HepG2 (cell line): ENCODE results near the gene LRR1. TPM values are rescaled to one million over a fixed set of nuclear protein-coding genes. Genes with fewer than 3 reads are reported as not detected.

Experiments used
- ELF4 ChIP-seq: sonication (generic); formaldehyde crosslinking; IDR thresholded peaks from 2 replicates; pipeline ENCODE4 v1.5.0; 2020; ENCODE audit warnings: missing genetic modification reagents, mild to moderate bottlenecking, moderate library complexity, borderline replicate concordance
- FOXA3 ChIP-seq: IDR thresholded peaks from 2 replicates; pipeline ENCODE4 v1.6.1; 2016; ENCODE audit warnings: missing genetic modification reagents, missing compliant biosample characterization
- KMT2A ChIP-seq: sonication (generic); formaldehyde crosslinking; IDR thresholded peaks from 2 replicates; pipeline ENCODE4 v1.4.0; 2020; ENCODE audit warnings: missing genetic modification reagents
- KMT2B ChIP-seq: IDR thresholded peaks from 2 replicates; pipeline ENCODE4 v1.6.1; 2016; ENCODE audit warnings: missing genetic modification reagents, missing compliant biosample characterization
- NFATC3 ChIP-seq: sonication (generic); formaldehyde crosslinking; IDR thresholded peaks from 2 replicates; pipeline ENCODE4 v1.5.1; 2020; ENCODE audit warnings: mild to moderate bottlenecking, missing genetic modification reagents
- NFIC ChIP-seq: IDR thresholded peaks from 2 replicates; pipeline ENCODE4 v1.6.1; 2012; ENCODE audit warnings: mild to moderate bottlenecking, low read length, inconsistent platforms
- PITX1 ChIP-seq: sonication (generic); formaldehyde crosslinking; IDR thresholded peaks from 2 replicates; pipeline ENCODE4 v1.5.1; 2020; ENCODE audit warnings: mild to moderate bottlenecking, missing genetic modification reagents
- RFXAP ChIP-seq: sonication (generic); formaldehyde crosslinking; IDR thresholded peaks from 2 replicates; pipeline ENCODE4 v1.4.0; 2020; ENCODE audit warnings: missing genetic modification reagents, borderline replicate concordance
- SETDB1 ChIP-seq: sonication (generic); formaldehyde crosslinking; IDR thresholded peaks from 2 replicates; pipeline ENCODE4 v1.5.1; 2020; ENCODE audit warnings: missing genetic modification reagents, mild to moderate bottlenecking, borderline replicate concordance
- STAG1 ChIP-seq: sonication (generic); formaldehyde crosslinking; IDR thresholded peaks from 2 replicates; pipeline ENCODE4 v1.4.0; 2020; ENCODE audit warnings: missing genetic modification reagents
- TCF7 ChIP-seq: sonication (generic); IDR thresholded peaks from 2 replicates; pipeline ENCODE4 v1.6.1; 2016; ENCODE audit warnings: antibody characterized with exemption, low read depth
- TEAD3 ChIP-seq: optimal IDR thresholded peaks from 2 replicates; pipeline ENCODE3; 2016; ENCODE audit warnings: borderline replicate concordance
- TGIF2 ChIP-seq: IDR thresholded peaks from 2 replicates; pipeline ENCODE4 v1.6.1; 2016; ENCODE audit warnings: control low read depth, missing compliant biosample characterization
- THAP11 ChIP-seq: IDR thresholded peaks from 2 replicates; pipeline ENCODE4 v1.6.1; 2016; ENCODE audit warnings: missing biosample characterization, missing genetic modification reagents
- ZNF275 ChIP-seq: sonication (generic); formaldehyde crosslinking; IDR thresholded peaks from 2 replicates; pipeline ENCODE4 v1.8.0; 2022; ENCODE audit warnings: missing genetic modification reagents, mild to moderate bottlenecking, inconsistent platforms, borderline replicate concordance
- ZNF616 ChIP-seq: sonication (generic); formaldehyde crosslinking; IDR thresholded peaks from 2 replicates; pipeline ENCODE4 v1.5.0; 2020; ENCODE audit warnings: low read depth, mild to moderate bottlenecking, missing genetic modification reagents
- ZNF670 ChIP-seq: sonication (generic); formaldehyde crosslinking; IDR thresholded peaks from 2 replicates; pipeline ENCODE4 v1.8.0; 2022; ENCODE audit warnings: mild to moderate bottlenecking, missing genetic modification reagents, borderline replicate concordance
- ZNF746 ChIP-seq: sonication (generic); formaldehyde crosslinking; IDR thresholded peaks from 2 replicates; pipeline ENCODE4 v1.8.0; 2022; ENCODE audit warnings: mild to moderate bottlenecking, missing genetic modification reagents
- ZSCAN31 ChIP-seq: sonication (generic); formaldehyde crosslinking; IDR thresholded peaks from 2 replicates; pipeline ENCODE4 v1.5.0; 2020; ENCODE audit warnings: low read depth, mild to moderate bottlenecking, missing genetic modification reagents
- polyA plus RNA-seq, 8 experiments: library from polyadenylated mRNA; depleted of rRNA in 3 of 8; stranded (reverse) in 7 of 8; unstranded in 1 of 8; fragments of >200 nt; fragmentation: Illumina TruSeq in 4 of 8; extraction: Trizol in 4 of 8; gene quantifications; 2 replicates each; pipeline versions ENCODE4 v1.2.1 to v1.2.3, GENCODE V29; 2011 to 2016; ENCODE audit warnings: low read depth in 4 of 8, missing spikeins in 1 of 8, mixed read lengths in 1 of 8; ENCODE audit not compliant: insufficient read depth in 1 of 8
- total RNA-seq, 5 experiments: library from RNA; depleted of rRNA; stranded (reverse); fragments of >200 nt; fragmentation: Illumina TruSeq; extraction: Trizol; gene quantifications; 2 replicates each; pipeline ENCODE4 v1.2.3, GENCODE V29; 2016; ENCODE audit warnings: low read depth in 1 of 5
- TF ChIP-seq, protein P1 (sequence below): IDR thresholded peaks from 2 replicates; pipeline ENCODE4 v1.6.1; 2016
- TF ChIP-seq, protein P2 (sequence below): sonication (generic); formaldehyde crosslinking; IDR thresholded peaks from 2 replicates; pipeline ENCODE4 v1.5.1; 2020; ENCODE audit warnings: mild to moderate bottlenecking, moderate library complexity, missing genetic modification reagents
- TF ChIP-seq, protein P3 (sequence below): sonication (generic); formaldehyde crosslinking; IDR thresholded peaks from 2 replicates; pipeline ENCODE4 v1.9.0; 2021; ENCODE audit warnings: missing genetic modification reagents, mild to moderate bottlenecking, borderline replicate concordance
- TF ChIP-seq, protein P4 (sequence below): sonication (generic); formaldehyde crosslinking; IDR thresholded peaks from 2 replicates; pipeline ENCODE4 v1.4.0; 2020; ENCODE audit warnings: missing genetic modification reagents

The LRR1 gene
- total and polyA plus RNA-seq, 2 of the 13 experiments (the other 11 are each of a cell fraction or from before 2014, with no cell fraction given): 7.0 to 36.2 TPM

GRCh38 chr14:49585803-49586672 lies 12.7 kb upstream of the LRR1 start, which contains the start of gene RPS29 (continued):
- TF ChIP-seq NFIC (0 out of 2 replicates have a peak, but pooled peaks have one; percentile 26), KMT2A (CRISPR knock-in tag) (peak; percentile 45), ZSCAN31 (CRISPR knock-in tag) (peak; percentile 69; the same call in 1 of the 2 replicates), SETDB1 (CRISPR knock-in tag) (no peak), FOXA3 (CRISPR knock-in tag) (no peak), KMT2B (peak; percentile 72), PITX1 (no peak), TGIF2 (CRISPR knock-in tag) (no peak), ZNF275 (CRISPR knock-in tag) (peak; percentile 45; the same call in 1 of the 2 replicates), STAG1 (CRISPR knock-in tag) (no peak), RFXAP (CRISPR knock-in tag) (peak; percentile 73; the same call in 1 of the 2 replicates), ZNF670 (CRISPR knock-in tag) (peak; percentile 71; the same call in 1 of the 2 replicates), ELF4 (CRISPR knock-in tag) (peak; percentile 69; the same call in 1 of the 2 replicates), ZNF746 (peak; percentile 36; the same call in 1 of the 2 replicates), TCF7 (no peak), TEAD3 (CRISPR knock-in tag) (peak; percentile 35), THAP11 (CRISPR knock-in tag) (peak; percentile 83), ZNF616 (CRISPR knock-in tag) (no peak), NFATC3 (CRISPR knock-in tag) (no peak)
- TF ChIP-seq, protein P1, sequence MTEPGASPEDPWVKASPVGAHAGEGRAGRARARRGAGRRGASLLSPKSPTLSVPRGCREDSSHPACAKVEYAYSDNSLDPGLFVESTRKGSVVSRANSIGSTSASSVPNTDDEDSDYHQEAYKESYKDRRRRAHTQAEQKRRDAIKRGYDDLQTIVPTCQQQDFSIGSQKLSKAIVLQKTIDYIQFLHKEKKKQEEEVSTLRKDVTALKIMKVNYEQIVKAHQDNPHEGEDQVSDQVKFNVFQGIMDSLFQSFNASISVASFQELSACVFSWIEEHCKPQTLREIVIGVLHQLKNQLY (CRISPR knock-in tag): peak; percentile 17; the same call in 1 of the 2 replicates
- TF ChIP-seq, protein P2, sequence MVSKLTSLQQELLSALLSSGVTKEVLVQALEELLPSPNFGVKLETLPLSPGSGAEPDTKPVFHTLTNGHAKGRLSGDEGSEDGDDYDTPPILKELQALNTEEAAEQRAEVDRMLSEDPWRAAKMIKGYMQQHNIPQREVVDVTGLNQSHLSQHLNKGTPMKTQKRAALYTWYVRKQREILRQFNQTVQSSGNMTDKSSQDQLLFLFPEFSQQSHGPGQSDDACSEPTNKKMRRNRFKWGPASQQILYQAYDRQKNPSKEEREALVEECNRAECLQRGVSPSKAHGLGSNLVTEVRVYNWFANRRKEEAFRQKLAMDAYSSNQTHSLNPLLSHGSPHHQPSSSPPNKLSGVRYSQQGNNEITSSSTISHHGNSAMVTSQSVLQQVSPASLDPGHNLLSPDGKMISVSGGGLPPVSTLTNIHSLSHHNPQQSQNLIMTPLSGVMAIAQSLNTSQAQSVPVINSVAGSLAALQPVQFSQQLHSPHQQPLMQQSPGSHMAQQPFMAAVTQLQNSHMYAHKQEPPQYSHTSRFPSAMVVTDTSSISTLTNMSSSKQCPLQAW (CRISPR knock-in tag): peak; percentile 60
- TF ChIP-seq, protein P3, sequence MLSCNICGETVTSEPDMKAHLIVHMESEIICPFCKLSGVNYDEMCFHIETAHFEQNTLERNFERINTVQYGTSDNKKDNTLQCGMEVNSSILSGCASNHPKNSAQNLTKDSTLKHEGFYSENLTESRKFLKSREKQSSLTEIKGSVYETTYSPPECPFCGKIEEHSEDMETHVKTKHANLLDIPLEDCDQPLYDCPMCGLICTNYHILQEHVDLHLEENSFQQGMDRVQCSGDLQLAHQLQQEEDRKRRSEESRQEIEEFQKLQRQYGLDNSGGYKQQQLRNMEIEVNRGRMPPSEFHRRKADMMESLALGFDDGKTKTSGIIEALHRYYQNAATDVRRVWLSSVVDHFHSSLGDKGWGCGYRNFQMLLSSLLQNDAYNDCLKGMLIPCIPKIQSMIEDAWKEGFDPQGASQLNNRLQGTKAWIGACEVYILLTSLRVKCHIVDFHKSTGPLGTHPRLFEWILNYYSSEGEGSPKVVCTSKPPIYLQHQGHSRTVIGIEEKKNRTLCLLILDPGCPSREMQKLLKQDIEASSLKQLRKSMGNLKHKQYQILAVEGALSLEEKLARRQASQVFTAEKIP (CRISPR knock-in tag): no peak
- TF ChIP-seq, protein P4, sequence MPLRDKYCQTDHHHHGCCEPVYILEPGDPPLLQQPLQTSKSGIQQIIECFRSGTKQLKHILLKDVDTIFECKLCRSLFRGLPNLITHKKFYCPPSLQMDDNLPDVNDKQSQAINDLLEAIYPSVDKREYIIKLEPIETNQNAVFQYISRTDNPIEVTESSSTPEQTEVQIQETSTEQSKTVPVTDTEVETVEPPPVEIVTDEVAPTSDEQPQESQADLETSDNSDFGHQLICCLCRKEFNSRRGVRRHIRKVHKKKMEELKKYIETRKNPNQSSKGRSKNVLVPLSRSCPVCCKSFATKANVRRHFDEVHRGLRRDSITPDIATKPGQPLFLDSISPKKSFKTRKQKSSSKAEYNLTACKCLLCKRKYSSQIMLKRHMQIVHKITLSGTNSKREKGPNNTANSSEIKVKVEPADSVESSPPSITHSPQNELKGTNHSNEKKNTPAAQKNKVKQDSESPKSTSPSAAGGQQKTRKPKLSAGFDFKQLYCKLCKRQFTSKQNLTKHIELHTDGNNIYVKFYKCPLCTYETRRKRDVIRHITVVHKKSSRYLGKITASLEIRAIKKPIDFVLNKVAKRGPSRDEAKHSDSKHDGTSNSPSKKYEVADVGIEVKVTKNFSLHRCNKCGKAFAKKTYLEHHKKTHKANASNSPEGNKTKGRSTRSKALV (CRISPR knock-in tag): peak; percentile 78
